PC-3 (cell line): ENCODE measurements around the gene NDUFA11. TPM values are rescaled to one million over a fixed set of nuclear protein-coding genes. Genes with fewer than 3 reads are reported as not detected.

Experiments used
- ATAC-seq: fragments of 200-7000 bp; cut with Tn5 transposase; 2 replicates; pipeline ENCODE4 v1.9.1; 2020; ENCODE audit warnings: mild to moderate bottlenecking, moderate library complexity
- BruUV-seq: library from RNA; stranded (reverse); fragments of 400-500 nt; replicated peaks from 2 replicates; lab custom pipeline; 2021; lab: Mats Ljungman, UMichigan
- CTCF ChIA-PET: fragments of 300-600 bp; sonication (Branson Sonifier 250); formaldehyde crosslinking; loops from one replicate; lab custom pipeline; 2022; ENCODE audit warnings: antibody characterized with exemption; lab: Charles Lee
- POLR2A ChIA-PET: fragments of 300-600 bp; sonication (Branson Sonifier 250); formaldehyde crosslinking; loops from one replicate; lab custom pipeline; 2022; ENCODE audit warnings: antibody characterized with exemption; ENCODE audit not compliant: unreplicated experiment; lab: Charles Lee
- DNase-seq: peaks from one replicate; pipeline ENCODE4 v3.0.0-alpha.2; 2015
- H2AFZ ChIP-seq: fragments of 300-600 bp; sonication (generic); 2 replicates; pipeline ENCODE4 v1.6.0; 2016; ENCODE audit warnings: antibody characterized with exemption, low read length
- H3F3A ChIP-seq: fragments of 300-600 bp; sonication (generic); one replicate; pipeline ENCODE4 v1.6.0; 2017; ENCODE audit warnings: antibody characterized with exemption, low read length, control low read depth, mild to moderate bottlenecking; ENCODE audit not compliant: unreplicated experiment
- H3K27ac ChIP-seq: fragments of 300-600 bp; sonication (generic); 2 replicates; pipeline ENCODE4 v1.5.1; 2016; ENCODE audit warnings: mild to moderate bottlenecking, low read length
- H3K27me3 ChIP-seq: fragments of 300-600 bp; sonication (generic); 2 replicates; pipeline ENCODE4 v1.6.1; 2016; ENCODE audit warnings: low read length, mixed read lengths
- H3K36me3 ChIP-seq: fragments of 300-600 bp; sonication (generic); 2 replicates; pipeline ENCODE4 v1.6.1; 2016; ENCODE audit warnings: low read depth, mixed run types, low read length, mixed read lengths
- H3K4me1 ChIP-seq: fragments of 300-600 bp; sonication (generic); 2 replicates; pipeline ENCODE4 v1.5.1; 2016; ENCODE audit warnings: low read length; ENCODE audit not compliant: insufficient read depth
- H3K4me2 ChIP-seq: fragments of 300-600 bp; sonication (generic); 2 replicates; pipeline ENCODE4 v1.6.0; 2016; ENCODE audit warnings: low read length
- H3K4me3 ChIP-seq: fragments of 300-600 bp; sonication (generic); 2 replicates; pipeline ENCODE4 v1.5.1; 2016; ENCODE audit warnings: mild to moderate bottlenecking, low read length, mixed read lengths
- H3K79me2 ChIP-seq: fragments of 300-600 bp; sonication (generic); 2 replicates; pipeline ENCODE4 v1.6.1; 2017; ENCODE audit warnings: low read length, mixed read lengths
- H3K9ac ChIP-seq: fragments of 300-600 bp; sonication (generic); 2 replicates; pipeline ENCODE4 v1.6.0; 2016; ENCODE audit warnings: mild to moderate bottlenecking, low read length
- H3K9me2 ChIP-seq: fragments of 300-600 bp; sonication (generic); replicated peaks from 2 replicates; pipeline ENCODE4 v1.6.1; 2016; ENCODE audit warnings: mixed run types, low read length, mixed read lengths
- H3K9me3 ChIP-seq: fragments of 300-600 bp; sonication (generic); 2 replicates; pipeline ENCODE4 v1.6.1; 2016; ENCODE audit warnings: low read length, mixed read lengths
- H4K20me1 ChIP-seq: fragments of 300-600 bp; sonication (generic); 2 replicates; pipeline ENCODE4 v1.6.1; 2016; ENCODE audit warnings: low read length, mixed read lengths
- CTCF ChIP-seq: fragments of 300-600 bp; sonication (generic); conservative IDR thresholded peaks from 2 replicates; pipeline ENCODE4 v1.5.1; 2017; ENCODE audit warnings: antibody characterized with exemption, low read depth, mild to moderate bottlenecking, low read length
- EZH2 ChIP-seq: fragments of 300-600 bp; sonication (generic); IDR thresholded peaks from one replicate; pipeline ENCODE4 v1.6.1; 2017; ENCODE audit warnings: antibody characterized with exemption, mild to moderate bottlenecking, low read length; ENCODE audit not compliant: unreplicated experiment
- EZH2phosphoT487 ChIP-seq: fragments of 300-600 bp; sonication (generic); IDR thresholded peaks from 2 replicates; pipeline ENCODE4 v1.6.1; 2018; ENCODE audit warnings: mild to moderate bottlenecking, antibody characterized with exemption, low read length, borderline replicate concordance
- intact Hi-C: fragments of 100-400 bp; cut with micrococcal nuclease; formaldehyde crosslinking; loops from 2 replicates; pipeline ENCODE4 v1.9.0; 2023
- total RNA-seq: library from RNA; depleted of rRNA; stranded (reverse); fragments of >200 nt; gene quantifications from 2 replicates; pipeline ENCODE4 v1.2.3, GENCODE V29; 2014

NDUFA11 gene
- total RNA-seq, 1 experiment from 2014 or later: 669 TPM

GRCh38 chr19:5940260-5941208 is 36.9 kb upstream of the NDUFA11 start:
- peaks cover 51% of the 10 kb centered on the region for H3K79me2 ChIP-seq
- ATAC-seq (no peak), DNase-seq (no peak)
- TF ChIP-seq CTCF (no peak), EZH2 (no peak), EZH2phosphoT487 (no peak)
- ChIA-PET CTCF (no interaction called here), POLR2A (no interaction called here)
- no peak overlapping the region for H2AFZ ChIP-seq
- peaks cover 3% of the 10 kb centered on the region; the same call in 1 of the 2 replicates for H4K20me1 ChIP-seq
- no peak overlapping the region for H3K4me3 ChIP-seq
- intact Hi-C loops: no loop called here
- no peaks in the 10 kb centered on the region for H3K27me3 ChIP-seq
- H3K27ac ChIP-seq: no peak overlapping the region
- peaks cover 53% of the 10 kb centered on the region for H3K36me3 ChIP-seq
- H3K4me1 ChIP-seq: no peaks in the 10 kb centered on the region
- no peak overlapping the region for H3K4me2 ChIP-seq
- H3K9ac ChIP-seq: no peak overlapping the region
- no peaks in the 10 kb centered on the region for H3K9me3 ChIP-seq
- no peaks in the 10 kb centered on the region for H3F3A ChIP-seq
- H3K9me2 ChIP-seq: no peaks in the 10 kb centered on the region
- BruUV-seq: no TSS peak

GRCh38 chr19:5937550-5937949 is 34.0 kb upstream of the NDUFA11 start:
- Histone ChIP-seq H3K9me3 (no peaks in the 10 kb centered on the region), H3K9me2 (no peaks in the 10 kb centered on the region), H3K36me3 (peaks cover 61% of the 10 kb centered on the region), H3K4me2 (no peak overlapping the region), H4K20me1 (no peaks in the 10 kb centered on the region), H3K4me1 (no peaks in the 10 kb centered on the region), H3K9ac (no peak overlapping the region), H3K79me2 (peaks cover 21% of the 10 kb centered on the region; the same call in 1 of the 2 replicates), H2AFZ (no peak overlapping the region), H3K27ac (no peak overlapping the region), H3F3A (no peaks in the 10 kb centered on the region), H3K4me3 (no peak overlapping the region), H3K27me3 (no peaks in the 10 kb centered on the region)
- CTCF ChIA-PET: no interaction called here
- TF ChIP-seq EZH2phosphoT487 (no peak), CTCF (no peak), EZH2 (no peak)
- no TSS peak for BruUV-seq
- intact Hi-C loops: no loop called here
- DNase-seq (no peak), ATAC-seq (no peak)
- POLR2A ChIA-PET: interaction anchor here (0.5 kb wide), 1 partner anchor 96 kb away, joined by 3 read pairs; no protein-coding TSS in a partner anchor

GRCh38 chr19:5936292-5936592 is 32.7 kb upstream of the NDUFA11 start:
- Histone ChIP-seq H3K36me3 (peaks cover 64% of the 10 kb centered on the region), H3K4me1 (no peaks in the 10 kb centered on the region), H3K27me3 (no peaks in the 10 kb centered on the region), H3K27ac (no peak overlapping the region), H3F3A (no peaks in the 10 kb centered on the region), H3K4me2 (no peak overlapping the region), H3K9me3 (no peaks in the 10 kb centered on the region), H3K9me2 (no peaks in the 10 kb centered on the region), H3K79me2 (peaks cover 15% of the 10 kb centered on the region; the same call in 1 of the 2 replicates), H2AFZ (no peak overlapping the region), H4K20me1 (no peaks in the 10 kb centered on the region), H3K9ac (no peak overlapping the region), H3K4me3 (no peak overlapping the region)
- TF ChIP-seq CTCF: no peak
- no peak for TF ChIP-seq EZH2
- TF ChIP-seq EZH2phosphoT487: no peak
- ATAC-seq (no peak), DNase-seq (no peak)
- POLR2A ChIA-PET: no interaction called here
- intact Hi-C loops: no loop called here
- no TSS peak for BruUV-seq
- CTCF ChIA-PET: no interaction called here
